Cardiac septum (tissue), 1 donor: Measurements from ENCODE around the gene IFNA5. TPM values are rescaled to one million over a fixed set of nuclear protein-coding genes. Genes with fewer than 3 reads are reported as not detected.

Source experiments
- DNase-seq: peaks from one replicate; pipeline ENCODE4 v3.0.0-alpha.2; 2020; ENCODE audit warnings: low spot score
- intact Hi-C: fragments of 100-400 bp; cut with DNase I; formaldehyde crosslinking; loops from one replicate; pipeline ENCODE4 v1.14.0; 2022
- long read RNA-seq: library from polyadenylated mRNA; unstranded; transcript quantifications from one replicate; pipeline ENCODE4 v2.0.0, GENCODE V29; 2021
- total RNA-seq: library from RNA; stranded (reverse); fragmentation: NEBNext Ultra II Directional; extraction: Animal tissue kit (Norgen Biotek cat#: 25700); gene quantifications from one replicate; pipeline ENCODE4 v1.2.1, GENCODE V29; 2021
- donor health status: DM: no; HTN: no; CAD: no.

Gene IFNA5
- total RNA-seq = not detected
- long read RNA-seq = 0 reads

DNA sequence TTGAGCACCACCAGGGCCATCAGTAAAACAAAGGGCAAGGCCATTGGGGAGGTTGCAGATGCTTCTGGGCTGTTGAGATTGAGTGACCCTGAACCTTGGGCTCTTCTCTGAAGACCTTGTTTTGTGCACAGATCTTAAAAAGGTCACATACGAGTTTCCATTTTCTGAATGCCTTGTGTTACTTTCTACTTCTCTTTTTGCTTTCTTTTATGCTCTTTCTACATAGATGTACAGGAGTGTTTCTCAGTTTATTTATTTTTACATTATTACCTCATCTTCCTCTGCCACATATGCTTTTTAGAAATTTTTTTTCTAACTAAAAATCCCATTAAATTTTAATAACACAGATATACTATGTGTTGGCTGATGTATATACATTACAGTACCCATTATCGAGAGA, at the start of gene IFNA5:
IFNA5 (minus strand) TSS at position 101 of the 400 bp plus-strand sequence; CDS start at position 44, 57 bp downstream.
- intact Hi-C loops = no loop called here
- DNase-seq = no peak

DNA sequence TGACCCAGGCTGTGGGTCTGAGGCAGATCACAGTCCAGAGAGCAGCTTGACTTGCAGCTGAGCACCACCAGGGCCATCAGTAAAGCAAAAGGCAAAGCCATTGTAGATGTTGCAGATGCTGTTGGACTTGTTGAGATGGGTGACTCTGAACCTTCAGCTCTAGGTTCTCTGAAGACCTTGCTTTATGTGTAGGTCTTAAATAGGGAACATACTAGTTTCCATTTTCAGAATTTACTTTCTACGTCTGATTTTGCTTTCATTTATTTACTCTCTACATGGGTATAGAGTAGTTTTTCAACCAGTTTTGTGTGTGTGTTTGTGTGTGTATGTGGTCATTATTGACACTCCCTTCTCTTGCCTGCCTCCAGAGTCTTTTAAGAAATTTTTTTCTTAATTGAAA, 45.7 kb upstream of the IFNA5 start, which contains the start of gene IFNA6:
IFNA6 (minus strand) TSS at position 101 of the 400 bp plus-strand sequence; CDS start at position 101, 0 bp downstream.
- intact Hi-C loops = no loop called here
- DNase-seq = no peak

DNA sequence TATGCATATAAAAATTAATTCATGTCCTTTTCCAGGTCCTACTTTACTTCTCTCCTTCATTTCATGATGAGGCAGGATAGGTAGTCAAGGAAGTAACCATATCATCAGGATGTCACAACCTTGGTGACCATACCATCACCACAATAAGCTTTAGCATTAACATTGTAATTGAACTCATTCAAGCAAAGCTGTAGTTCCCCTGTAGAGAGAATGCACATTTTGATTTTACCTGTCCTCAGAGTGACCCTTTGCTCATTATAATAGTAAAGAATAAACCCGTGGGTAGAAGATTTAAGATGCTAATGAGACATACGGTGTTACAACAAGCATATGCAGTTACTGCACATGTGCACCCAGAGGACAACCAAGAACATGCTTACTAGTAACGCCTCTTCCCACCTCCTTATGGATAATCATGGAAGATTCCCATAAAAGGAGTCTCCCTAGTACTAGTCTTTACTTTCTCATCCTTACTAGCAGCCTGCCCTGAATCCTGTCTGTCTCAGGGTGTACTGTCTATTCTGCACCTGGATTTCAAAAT, 43.4 kb upstream of the IFNA5 start:
- intact Hi-C loops = no loop called here
- no peak for DNase-seq

GRCh38 chr9:21340735-21341134, 35.6 kb upstream of the IFNA5 start:
- DNase-seq = no peak
- intact Hi-C loops = no loop called here

- no peak for DNase-seq
- intact Hi-C loops = no loop called here
These were observed 31.3 kb upstream of the IFNA5 start for GRCh38 chr9:21336457-21336856.

- DNase-seq = peak; percentile 96
- intact Hi-C loops = loop anchor here (5.0 kb wide), 1 partner anchor 467 kb away; the partner anchor contains the start of gene MTAP
These were observed 29.9 kb upstream of the IFNA5 start, which contains the start of gene KLHL9 for GRCh38 chr9:21334701-21335632. Gene KLHL9 (minus strand): TSS chr9:21335404. CDS start chr9:21334859, 545 bp downstream.

DNA sequence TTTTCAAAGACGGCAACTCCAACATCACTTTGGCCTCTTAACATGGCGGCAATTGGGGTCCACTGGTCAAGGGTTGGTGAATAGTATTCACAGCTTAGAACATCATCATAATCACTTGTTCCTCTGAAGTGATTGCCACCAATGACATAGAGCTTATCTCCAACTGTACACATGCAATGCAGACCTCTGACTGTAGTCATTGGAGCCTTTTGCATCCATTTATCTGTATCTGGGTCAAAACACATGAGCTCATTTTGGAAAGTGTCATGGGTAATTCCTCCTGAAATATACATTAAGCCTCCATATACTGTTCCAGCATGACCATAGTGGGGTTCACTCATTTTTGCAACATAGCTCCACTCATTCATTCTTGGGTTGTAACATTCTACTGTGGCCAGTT, 28.1 kb upstream of the IFNA5 start:
- intact Hi-C loops = loop anchor here (5.0 kb wide), 1 partner anchor 469 kb away; the partner anchor contains the start of gene MTAP
- DNase-seq = no peak

DNA sequence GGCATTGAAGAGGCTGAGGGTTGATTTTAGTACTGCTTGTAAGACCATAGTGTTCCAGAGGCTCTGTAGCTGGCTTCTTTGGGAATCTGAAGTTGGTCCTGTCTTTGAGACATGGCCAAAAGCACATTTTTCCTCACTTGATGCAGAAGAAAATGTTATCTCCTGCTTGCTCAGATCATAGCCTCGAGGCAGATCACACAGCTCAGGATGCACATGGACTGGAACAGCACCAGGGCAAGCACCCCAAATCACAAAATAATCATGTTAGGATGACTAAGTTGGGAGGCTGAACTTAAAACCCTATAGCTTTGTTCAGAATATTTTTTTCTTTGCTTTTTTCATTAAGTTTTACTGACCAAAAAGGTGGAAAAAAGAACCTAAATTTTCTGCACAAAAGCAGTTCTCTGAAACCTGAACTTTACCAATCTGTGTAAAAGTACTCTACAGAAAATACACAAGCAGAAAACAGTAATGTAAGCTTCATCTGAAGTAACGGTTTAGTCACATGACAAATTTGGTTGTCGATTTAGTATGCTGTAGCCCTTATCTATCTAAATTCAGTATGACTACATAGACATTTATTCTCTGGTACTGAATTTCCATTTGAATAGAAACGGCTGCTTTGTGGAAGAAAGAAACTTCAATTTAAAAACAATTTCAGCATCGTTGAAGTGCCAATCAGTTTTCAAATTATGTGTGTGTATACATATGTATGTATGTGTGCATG, 26.7 kb upstream of the IFNA5 start:
- intact Hi-C loops = loop anchor here (5.0 kb wide), 1 partner anchor 470 kb away; the partner anchor contains the start of gene MTAP
- no peak for DNase-seq

DNA sequence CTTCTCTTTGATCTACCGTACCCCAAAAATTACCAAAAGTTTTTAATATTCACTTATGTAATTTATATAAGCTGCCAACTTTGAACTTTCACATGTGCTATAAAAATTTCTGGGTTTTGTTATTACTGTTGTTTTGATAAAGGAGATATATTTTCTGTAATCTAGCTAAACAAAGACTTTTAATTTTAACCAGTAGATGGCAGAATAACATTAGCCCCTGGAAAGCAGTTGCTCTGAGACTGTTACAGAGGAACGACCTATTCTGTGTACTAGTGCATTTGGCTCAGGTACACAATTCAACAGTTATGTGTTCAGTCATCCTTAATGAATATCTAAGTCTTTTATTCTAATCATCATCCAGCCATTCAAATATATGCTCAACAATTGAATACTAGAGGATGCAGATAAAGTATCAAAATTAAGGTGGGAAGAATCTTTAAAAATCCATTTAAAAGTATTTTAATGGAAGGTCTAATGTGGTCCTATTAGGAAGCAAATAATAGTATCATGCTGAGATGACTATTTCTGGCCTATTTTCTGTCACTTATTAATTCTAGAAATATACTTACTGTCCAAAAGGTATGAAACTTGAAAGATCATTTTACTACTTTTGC, 21.5 kb upstream of the IFNA5 start:
- intact Hi-C loops = no loop called here
- DNase-seq = no peak

DNA sequence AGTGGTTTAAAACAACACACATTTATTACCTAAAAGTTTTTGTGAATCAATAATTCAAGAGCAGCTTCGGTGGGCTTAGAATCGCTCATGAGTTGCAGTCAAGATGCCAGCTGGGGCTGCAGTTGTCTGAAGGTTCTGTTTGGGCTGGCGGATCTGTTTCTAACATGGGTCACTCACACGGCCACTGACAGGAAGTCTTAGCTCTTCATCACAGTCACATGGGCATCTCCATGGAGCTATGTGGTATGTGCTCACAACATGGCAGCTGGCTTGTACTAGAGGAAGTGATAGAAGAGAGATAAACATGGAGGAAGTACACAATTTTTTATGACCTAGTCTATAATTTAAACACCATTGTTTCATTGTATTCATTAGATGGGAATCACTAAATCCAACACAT, 18.9 kb upstream of the IFNA5 start:
- no peak for DNase-seq
- intact Hi-C loops = loop anchor here (5.0 kb wide), 2 partner anchors 73 to 463 kb away; no protein-coding TSS in a partner anchor

- no peak for DNase-seq
- intact Hi-C loops = loop anchor here (5.0 kb wide), 2 partner anchors 74 to 464 kb away; no protein-coding TSS in a partner anchor
These were observed 17.9 kb upstream of the IFNA5 start for GRCh38 chr9:21322911-21323461.

DNA sequence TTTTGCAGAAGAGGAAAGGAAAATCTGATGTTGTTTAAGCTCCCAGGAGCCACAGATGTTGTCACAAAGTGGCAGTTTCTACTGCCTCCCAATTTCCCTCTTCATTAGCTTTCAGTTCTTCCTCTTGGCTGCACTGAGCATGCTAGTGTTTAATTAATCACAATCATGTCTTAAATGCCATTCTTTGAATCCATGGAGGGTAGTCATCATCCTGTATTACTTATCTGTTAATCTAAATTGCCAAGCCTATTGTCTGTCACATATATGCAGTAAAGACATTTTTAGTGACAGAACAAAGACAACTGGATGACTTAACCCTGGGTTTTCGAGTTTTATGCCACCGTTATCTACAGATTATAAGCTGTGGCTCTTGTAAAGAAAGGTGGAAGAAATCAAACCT, 15.4 kb upstream of the IFNA5 start:
- no peak for DNase-seq
- intact Hi-C loops = loop anchor here (5.0 kb wide), 2 partner anchors 77 to 467 kb away; no protein-coding TSS in a partner anchor

- no peak for DNase-seq
- intact Hi-C loops = no loop called here
These were observed 13.1 kb upstream of the IFNA5 start for GRCh38 chr9:21317956-21318923.

DNA sequence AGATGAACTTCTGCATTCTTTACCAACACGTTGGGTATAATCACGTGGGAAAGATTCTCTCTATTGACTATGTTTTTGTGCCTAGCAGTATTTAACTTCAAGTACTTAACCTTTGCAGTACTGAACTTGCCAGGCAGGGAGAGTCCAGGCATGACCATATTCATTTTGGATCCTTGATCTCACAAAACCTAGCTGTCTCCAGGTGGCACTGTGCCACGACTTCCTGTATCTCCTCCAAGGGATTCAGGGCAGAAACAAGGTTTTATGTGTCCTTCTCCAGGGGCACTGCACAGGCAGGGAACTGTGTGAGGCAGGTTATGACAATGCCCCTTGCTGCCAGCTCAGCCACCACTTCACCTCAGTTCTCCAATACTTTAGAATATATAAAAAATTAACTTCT, 11.7 kb upstream of the IFNA5 start:
- DNase-seq = no peak
- intact Hi-C loops = no loop called here

DNA sequence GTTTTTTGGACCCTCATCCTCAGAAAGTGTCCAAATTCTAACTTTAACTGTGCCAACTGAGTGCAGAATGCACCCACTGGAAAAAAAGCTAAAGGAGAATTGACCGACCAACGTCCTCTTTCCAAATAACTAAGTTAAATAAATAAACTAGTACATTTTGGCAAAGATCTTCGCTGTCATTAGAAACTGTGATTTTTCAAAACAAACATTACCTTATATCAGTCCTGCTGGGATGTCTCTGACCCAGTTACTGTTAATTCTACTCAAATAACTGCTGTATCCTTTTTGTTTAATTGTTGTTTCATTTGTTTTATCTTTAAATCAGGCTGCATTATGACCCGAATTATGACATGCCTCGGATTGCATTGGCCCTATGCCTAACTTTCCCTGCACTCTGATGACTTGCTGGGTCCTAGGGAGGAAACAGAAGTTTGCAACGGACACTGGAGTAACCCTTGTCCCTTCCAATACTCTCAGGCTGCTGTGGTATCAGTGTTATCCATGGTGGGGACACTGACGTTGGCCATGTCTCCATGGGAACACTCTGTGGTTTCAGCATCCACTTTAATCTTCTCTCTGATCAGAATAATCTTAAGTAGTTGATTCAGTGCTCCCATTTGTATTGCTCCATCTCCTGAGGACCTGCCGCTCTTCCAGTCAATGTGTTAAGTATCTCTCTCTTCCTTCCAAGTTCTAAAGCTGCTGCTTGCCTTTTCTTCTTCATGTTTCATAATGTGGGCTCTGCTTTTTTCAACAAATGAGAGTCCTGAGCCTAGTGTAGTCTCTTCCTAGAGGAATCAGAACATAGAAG, 11.1 kb upstream of the IFNA5 start:
- intact Hi-C loops = no loop called here

GRCh38 chr9:21314152-21314551, 9.0 kb upstream of the IFNA5 start:
- intact Hi-C loops = no loop called here
- no peak for DNase-seq

More for the DNA sequence above, 11.1 kb upstream of the IFNA5 start:
- no peak for DNase-seq

DNA sequence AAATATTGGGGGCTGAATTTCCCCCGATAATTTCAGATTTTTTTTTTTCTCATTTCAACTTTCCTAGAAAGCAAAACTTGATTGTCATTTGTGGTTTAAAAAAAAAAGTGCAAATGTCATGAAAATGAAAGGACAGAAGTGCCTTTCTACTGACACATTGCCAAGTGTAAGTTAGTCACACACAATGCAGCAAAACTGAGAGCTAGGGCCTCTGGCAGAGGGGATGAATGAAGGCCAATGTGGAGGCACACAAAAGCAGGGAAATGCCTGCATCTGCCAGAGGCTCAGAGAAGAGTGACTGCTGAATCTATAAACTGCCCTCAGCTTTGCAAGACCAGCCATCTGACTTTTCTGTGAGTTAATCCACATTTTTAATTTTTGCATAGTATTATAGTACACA, 6.8 kb upstream of the IFNA5 start:
- intact Hi-C loops = no loop called here
- DNase-seq = no peak
